ENCODE data around the gene USP2. TPM values are rescaled to one million over a fixed set of nuclear protein-coding genes. Genes with fewer than 3 reads are reported as not detected.

The USP2 gene
- total RNA-seq, 2 donors from 2014 or later, result 2.3 to 10.8 TPM

DNA sequence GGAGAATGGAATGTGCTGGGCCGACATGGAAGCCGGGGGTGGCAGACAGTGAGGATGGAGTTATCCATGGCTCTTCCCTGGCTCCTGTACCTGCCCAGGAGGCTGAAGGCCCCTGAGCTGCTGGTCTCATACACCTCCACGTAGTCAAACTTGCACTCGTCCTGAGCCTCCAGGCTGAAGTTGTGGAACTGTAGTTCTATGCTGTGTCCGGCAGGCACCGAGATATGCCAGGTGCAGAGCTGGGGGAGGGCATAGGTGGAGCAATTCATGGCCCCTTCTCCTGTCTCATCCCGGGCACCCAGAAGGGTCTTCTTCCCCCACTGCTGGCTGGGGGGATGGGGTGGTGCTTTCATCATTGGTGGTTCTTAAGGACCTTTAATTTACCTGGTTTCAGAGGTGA is 37.8 kb downstream of the USP2 start:
- no peak for DNase-seq (ENCODE audit: low spot score)
- WGBS, result 89% methylated on average over 7 of the region's 7 CpGs
- H3K27ac ChIP-seq, result no peak overlapping the region
- intact Hi-C loops (cut with DNase I), result no loop called here
- H3K4me3 ChIP-seq, result no peak overlapping the region
- TF ChIP-seq POLR2A (IDR thresholded peaks at IDR 0.05), result no peak
- TF ChIP-seq, protein P1, sequence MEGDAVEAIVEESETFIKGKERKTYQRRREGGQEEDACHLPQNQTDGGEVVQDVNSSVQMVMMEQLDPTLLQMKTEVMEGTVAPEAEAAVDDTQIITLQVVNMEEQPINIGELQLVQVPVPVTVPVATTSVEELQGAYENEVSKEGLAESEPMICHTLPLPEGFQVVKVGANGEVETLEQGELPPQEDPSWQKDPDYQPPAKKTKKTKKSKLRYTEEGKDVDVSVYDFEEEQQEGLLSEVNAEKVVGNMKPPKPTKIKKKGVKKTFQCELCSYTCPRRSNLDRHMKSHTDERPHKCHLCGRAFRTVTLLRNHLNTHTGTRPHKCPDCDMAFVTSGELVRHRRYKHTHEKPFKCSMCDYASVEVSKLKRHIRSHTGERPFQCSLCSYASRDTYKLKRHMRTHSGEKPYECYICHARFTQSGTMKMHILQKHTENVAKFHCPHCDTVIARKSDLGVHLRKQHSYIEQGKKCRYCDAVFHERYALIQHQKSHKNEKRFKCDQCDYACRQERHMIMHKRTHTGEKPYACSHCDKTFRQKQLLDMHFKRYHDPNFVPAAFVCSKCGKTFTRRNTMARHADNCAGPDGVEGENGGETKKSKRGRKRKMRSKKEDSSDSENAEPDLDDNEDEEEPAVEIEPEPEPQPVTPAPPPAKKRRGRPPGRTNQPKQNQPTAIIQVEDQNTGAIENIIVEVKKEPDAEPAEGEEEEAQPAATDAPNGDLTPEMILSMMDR (IDR thresholded peaks at IDR 0.05), result no peak
- TF ChIP-seq POLR2AphosphoS5 (IDR thresholded peaks at IDR 0.05), result no peak
- no peaks in the 10 kb centered on the region for H3K36me3 ChIP-seq
- H3K4me1 ChIP-seq (replicated peaks), result peaks cover 9% of the 10 kb centered on the region
- H3K9me3 ChIP-seq, result no peaks in the 10 kb centered on the region
- H3K27me3 ChIP-seq (replicated peaks; ENCODE audit: insufficient read depth), result no peaks in the 10 kb centered on the region

GRCh38 chr11:119342362-119343130 is 38.9 kb downstream of the USP2 start:
- TF ChIP-seq, protein P1 (IDR thresholded peaks at IDR 0.05), result no peak
- TF ChIP-seq POLR2AphosphoS5 (IDR thresholded peaks at IDR 0.05) (no peak), POLR2A (IDR thresholded peaks at IDR 0.05) (no peak)
- H3K27ac ChIP-seq, result no peak overlapping the region
- DNase-seq (ENCODE audit: low spot score), result no peak
- 95% methylated on average over 6 of the region's 10 CpGs for WGBS
- peaks cover 9% of the 10 kb centered on the region for H3K4me1 ChIP-seq (replicated peaks)
- intact Hi-C loops (cut with DNase I), result no loop called here
- no peak overlapping the region for H3K4me3 ChIP-seq
- no peaks in the 10 kb centered on the region for H3K27me3 ChIP-seq (replicated peaks; ENCODE audit: insufficient read depth)
- H3K36me3 ChIP-seq, result no peaks in the 10 kb centered on the region
- no peaks in the 10 kb centered on the region for H3K9me3 ChIP-seq

- 79% methylated on average over 7 of the region's 7 CpGs for WGBS
- TF ChIP-seq, protein P1 (IDR thresholded peaks at IDR 0.05), result no peak
- TF ChIP-seq POLR2A (IDR thresholded peaks at IDR 0.05), result no peak
- TF ChIP-seq POLR2AphosphoS5 (IDR thresholded peaks at IDR 0.05), result no peak
- peaks cover 9% of the 10 kb centered on the region for H3K4me1 ChIP-seq (replicated peaks)
- H3K36me3 ChIP-seq, result no peaks in the 10 kb centered on the region
- intact Hi-C loops (cut with DNase I), result no loop called here
- H3K9me3 ChIP-seq, result no peaks in the 10 kb centered on the region
- no peak overlapping the region for H3K27ac ChIP-seq
- H3K27me3 ChIP-seq (replicated peaks; ENCODE audit: insufficient read depth), result no peaks in the 10 kb centered on the region
- H3K4me3 ChIP-seq, result no peak overlapping the region
- no peak for DNase-seq (ENCODE audit: low spot score)
Observed at GRCh38 chr11:119342023-119342300, 39.5 kb downstream of the USP2 start.

DNA sequence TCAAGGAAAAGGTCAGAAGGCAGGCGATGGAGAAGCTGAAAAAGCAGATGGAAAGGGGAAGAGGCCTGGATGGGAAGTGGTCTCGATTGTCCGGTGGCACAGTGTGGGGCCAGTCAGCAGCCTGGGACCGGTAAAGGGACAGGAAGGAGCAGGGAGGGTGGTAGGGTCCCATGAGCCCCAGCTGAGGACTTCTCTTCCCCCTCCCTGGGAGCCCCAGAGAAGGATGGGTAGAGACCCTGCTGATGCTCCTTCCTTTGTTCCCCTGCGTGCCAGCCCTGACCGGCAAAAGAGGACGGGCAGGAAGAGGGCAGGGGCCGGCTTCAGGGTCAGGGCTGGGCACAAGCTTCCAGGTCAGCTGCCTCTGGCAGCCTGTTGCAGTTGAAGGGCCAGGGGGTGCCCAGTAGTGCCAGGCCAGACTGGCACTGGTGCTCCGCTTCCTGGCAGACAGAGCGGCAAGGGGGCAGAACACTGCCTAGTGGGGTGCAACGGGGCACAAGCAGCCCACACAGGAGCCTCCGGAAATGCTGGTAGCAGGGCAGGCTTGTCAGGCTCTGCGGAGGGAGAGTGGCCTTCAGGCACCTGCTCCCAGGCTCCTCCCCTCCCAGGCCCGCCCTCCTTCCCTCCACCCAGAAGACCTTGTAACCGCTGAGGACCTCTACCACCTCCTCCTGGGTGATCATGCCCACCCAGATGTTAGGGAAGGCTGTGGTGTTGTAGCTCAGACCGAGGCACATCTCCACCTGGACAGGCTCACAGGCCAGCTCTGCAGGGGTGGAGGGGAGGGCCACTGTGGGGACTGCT is 40.1 kb downstream of the USP2 start:
- Histone ChIP-seq H3K4me1 (replicated peaks) (peaks cover 9% of the 10 kb centered on the region), H3K27me3 (replicated peaks; ENCODE audit: insufficient read depth) (no peaks in the 10 kb centered on the region)

More for the DNA sequence above, 40.1 kb downstream of the USP2 start:
- no peak for DNase-seq (ENCODE audit: low spot score)
- TF ChIP-seq, protein P1 (IDR thresholded peaks at IDR 0.05), result no peak
- TF ChIP-seq POLR2AphosphoS5 (IDR thresholded peaks at IDR 0.05) (no peak), POLR2A (IDR thresholded peaks at IDR 0.05) (no peak)
- H3K4me3 ChIP-seq, result no peak overlapping the region
- H3K27ac ChIP-seq, result peak overlapping the region; percentile 69 to 78
- H3K9me3 ChIP-seq, result no peaks in the 10 kb centered on the region
- intact Hi-C loops (cut with DNase I), result no loop called here
- 68% methylated on average over 13 of the region's 16 CpGs for WGBS
- no peaks in the 10 kb centered on the region for H3K36me3 ChIP-seq
